ENCODE results near the gene GCH1. TPM values are rescaled to one million over a fixed set of nuclear protein-coding genes. Genes with fewer than 3 reads are reported as not detected.
"Not testable (repeated sequence)": the region's sequence is repeated elsewhere in the genome, so short reads cannot be mapped to it uniquely, and the experiment has no call there.

Gene GCH1
- polyA plus RNA-seq, 1 experiment, result 1.3 TPM

- POLR2A ChIA-PET, result no interaction called here
- no peak for DNase-seq (ENCODE audit: low read depth)
Measured at GRCh38 chr14:54805070-54805444, 97.6 kb downstream of the GCH1 start.

GRCh38 chr14:54804538-54805041 lies 98.0 kb downstream of the GCH1 start:
- CTCF ChIA-PET, result interaction anchor here (0.8 to 6.7 kb wide), 16 partner anchors 8 to 438 kb away, joined by 3 to 53 read pairs (median 8); no protein-coding TSS in a partner anchor
- DNase-seq (ENCODE audit: low read depth), result no peak
- H3K36me3 ChIP-seq (ENCODE audit: control insufficient read depth, insufficient read depth, low read length), result no peaks in the 10 kb centered on the region
- TF ChIP-seq CTCF (IDR thresholded peaks at IDR 0.05; ENCODE audit: insufficient read depth, low read depth, low read length), result no peak
- POLR2A ChIA-PET, result no interaction called here
- H3K4me3 ChIP-seq (ENCODE audit: low read depth, low read length), result no peak overlapping the region
- peaks cover 1% of the 10 kb centered on the region for H3K27me3 ChIP-seq (ENCODE audit: control insufficient read depth, insufficient read depth, low read length)

More at GRCh38 chr14:54805070-54805444, 97.6 kb downstream of the GCH1 start:
- Histone ChIP-seq H3K27me3 (ENCODE audit: control insufficient read depth, insufficient read depth, low read length) (peaks cover 1% of the 10 kb centered on the region), H3K36me3 (ENCODE audit: control insufficient read depth, insufficient read depth, low read length) (no peaks in the 10 kb centered on the region), H3K4me3 (ENCODE audit: low read depth, low read length) (no peak overlapping the region)
- CTCF ChIA-PET, result interaction anchor here (0.6 to 6.7 kb wide), 17 partner anchors 9 to 438 kb away, joined by 3 to 53 read pairs (median 7); no protein-coding TSS in a partner anchor
- no peak for TF ChIP-seq CTCF (IDR thresholded peaks at IDR 0.05; ENCODE audit: insufficient read depth, low read depth, low read length)

GRCh38 chr14:54803926-54804537 lies 98.6 kb downstream of the GCH1 start:
- no peaks in the 10 kb centered on the region for H3K36me3 ChIP-seq (ENCODE audit: control insufficient read depth, insufficient read depth, low read length)
- ChIA-PET CTCF (interaction anchor here (0.6 to 6.7 kb wide), 12 partner anchors 8 to 437 kb away, joined by 3 to 53 read pairs (median 10); no protein-coding TSS in a partner anchor), POLR2A (no interaction called here)
- no peak for DNase-seq (ENCODE audit: low read depth)
- no peak for TF ChIP-seq CTCF (IDR thresholded peaks at IDR 0.05; ENCODE audit: insufficient read depth, low read depth, low read length)
- no peak overlapping the region for H3K4me3 ChIP-seq (ENCODE audit: low read depth, low read length)
- H3K27me3 ChIP-seq (ENCODE audit: control insufficient read depth, insufficient read depth, low read length), result peaks cover 1% of the 10 kb centered on the region

- POLR2A ChIA-PET, result no interaction called here
- CTCF ChIA-PET, result interaction anchor here (1.0 to 6.7 kb wide), 7 partner anchors 12 to 436 kb away, joined by 3 to 53 read pairs (median 10); no protein-coding TSS in a partner anchor
- no peak for DNase-seq (ENCODE audit: low read depth)
- no peak for TF ChIP-seq CTCF (IDR thresholded peaks at IDR 0.05; ENCODE audit: insufficient read depth, low read depth, low read length)
- Histone ChIP-seq H3K27me3 (ENCODE audit: control insufficient read depth, insufficient read depth, low read length) (peaks cover 1% of the 10 kb centered on the region), H3K36me3 (ENCODE audit: control insufficient read depth, insufficient read depth, low read length) (no peaks in the 10 kb centered on the region), H3K4me3 (ENCODE audit: low read depth, low read length) (no peak overlapping the region)
Measured at GRCh38 chr14:54803396-54803795, 99.2 kb downstream of the GCH1 start.

GRCh38 chr14:54801482-54801881 lies 101.1 kb downstream of the GCH1 start:
- H3K27me3 ChIP-seq (ENCODE audit: control insufficient read depth, insufficient read depth, low read length); DNase-seq (ENCODE audit: low read depth); H3K4me3 ChIP-seq (ENCODE audit: low read depth, low read length); POLR2A ChIA-PET; H3K36me3 ChIP-seq (ENCODE audit: control insufficient read depth, insufficient read depth, low read length): not testable (repeated sequence)
- CTCF ChIA-PET, result interaction anchor here (1.2 to 2.2 kb wide), 2 partner anchors 27 to 237 kb away, joined by 6 to 9 read pairs; no protein-coding TSS in a partner anchor

All from BJ (cell line).